CD14-positive monocyte (primary cell): ENCODE measurements around the gene UQCRHL. TPM values are rescaled to one million over a fixed set of nuclear protein-coding genes. Genes with fewer than 3 reads are reported as not detected.
A peak's percentile ranks its signal among the peaks of the same experiment; 100 is the strongest.

ENCODE experiments used
- DNase-seq, 3 donors: peaks; one replicate each; pipeline ENCODE4 v3.0.0-alpha.2; 2011 to 2022
- H2AFZ ChIP-seq: 2 replicates; pipeline ENCODE4 v1.6.0; 2012; ENCODE audit warnings: mild to moderate bottlenecking, low read depth, low read length, inconsistent platforms; ENCODE audit not compliant: insufficient read depth, poor library complexity, severe bottlenecking
- H3K27ac ChIP-seq, 2 donors: 1 replicate in 1 of 2; 2 replicates in 1 of 2; pipeline ENCODE4 v1.5.1; 2012 to 2013; ENCODE audit warnings: low read length in 2 of 2, control low read depth in 1 of 2, inconsistent platforms in 1 of 2, low read depth in 1 of 2, mild to moderate bottlenecking in 1 of 2
- H3K27me3 ChIP-seq, 2 donors: one replicate each; pipeline versions ENCODE4 v1.6.0 to v1.6.1; 2011 to 2013; ENCODE audit warnings: low read length in 2 of 2; ENCODE audit not compliant: control insufficient read depth in 2 of 2, insufficient read depth in 2 of 2
- H3K36me3 ChIP-seq, 2 donors: replicated peaks in 1 of 2; 1 replicate in 1 of 2; 2 replicates in 1 of 2; pipeline versions ENCODE4 v1.5.1 to v1.6.1; 2012 to 2013; ENCODE audit warnings: low read length in 2 of 2, control low read depth in 1 of 2, inconsistent platforms in 1 of 2, mild to moderate bottlenecking in 1 of 2; ENCODE audit not compliant: insufficient read depth in 2 of 2, control insufficient read depth in 1 of 2
- H3K4me1 ChIP-seq, 2 donors: 1 replicate in 1 of 2; 2 replicates in 1 of 2; pipeline versions ENCODE4 v1.5.1 to v1.6.1; 2012 to 2013; ENCODE audit warnings: low read length in 2 of 2, control low read depth in 1 of 2, inconsistent platforms in 1 of 2, mild to moderate bottlenecking in 1 of 2, moderate library complexity in 1 of 2; ENCODE audit not compliant: insufficient read depth in 2 of 2, control insufficient read depth in 1 of 2
- H3K4me2 ChIP-seq: replicated peaks from 2 replicates; pipeline ENCODE3; 2012; ENCODE audit warnings: low read length, moderate library complexity, mild to moderate bottlenecking; ENCODE audit not compliant: poor library complexity, severe bottlenecking; ENCODE audit errors: extremely low read depth
- H3K4me3 ChIP-seq, 3 experiments: fragments of 200-600 bp in 1 of 3; sonication (generic) in 1 of 3; replicated peaks in 1 of 3; 1 replicate in 2 of 3; 2 replicates in 1 of 3; pipeline ENCODE4 v1.5.1; 2011 to 2013; ENCODE audit warnings: low read length in 3 of 3, mild to moderate bottlenecking in 3 of 3, control low read depth in 2 of 3, low read depth in 2 of 3, inconsistent platforms in 1 of 3, moderate library complexity in 1 of 3
- H3K79me2 ChIP-seq: 2 replicates; pipeline ENCODE4 v1.6.0; 2012; ENCODE audit warnings: mild to moderate bottlenecking, control low read depth, inconsistent platforms, low read length, moderate library complexity; ENCODE audit not compliant: insufficient read depth
- H3K9ac ChIP-seq: 2 replicates; pipeline ENCODE4 v1.6.0; 2017; ENCODE audit warnings: low read length, mild to moderate bottlenecking; ENCODE audit not compliant: insufficient read depth, poor library complexity, severe bottlenecking
- H3K9me3 ChIP-seq, 2 donors: replicated peaks in 1 of 2; 1 replicate in 1 of 2; 2 replicates in 1 of 2; pipeline versions ENCODE4 v1.5.1 to v1.6.1; 2012 to 2013; ENCODE audit warnings: low read length in 2 of 2, control low read depth in 1 of 2; ENCODE audit not compliant: control insufficient read depth in 1 of 2, insufficient read depth in 1 of 2
- H4K20me1 ChIP-seq: 2 replicates; pipeline ENCODE4 v1.6.0; 2012; ENCODE audit warnings: mild to moderate bottlenecking, low read length, control low read depth, moderate library complexity; ENCODE audit not compliant: insufficient read depth
- H3K27ac Mint-ChIP-seq, 7 donors: one replicate each; pipeline ENCODE4 v1.8.0; 2020; ENCODE audit warnings: mild to moderate bottlenecking in 7 of 7, mixed read lengths in 7 of 7, moderate library complexity in 6 of 7, inconsistent platforms in 2 of 7
- H3K27me3 Mint-ChIP-seq, 3 donors: one replicate each; pipeline ENCODE4 v1.8.0; 2021 to 2022; ENCODE audit warnings: low read depth in 3 of 3, mild to moderate bottlenecking in 3 of 3, mixed read lengths in 3 of 3, moderate library complexity in 3 of 3, inconsistent platforms in 1 of 3
- H3K36me3 Mint-ChIP-seq, 2 donors: one replicate each; pipeline ENCODE4 v1.8.0; 2020; ENCODE audit warnings: mixed read lengths in 2 of 2, inconsistent platforms in 1 of 2, mild to moderate bottlenecking in 1 of 2
- H3K4me1 Mint-ChIP-seq: one replicate; pipeline ENCODE4 v1.8.0; 2020; ENCODE audit warnings: mild to moderate bottlenecking, mixed read lengths
- H3K4me3 Mint-ChIP-seq, 2 donors: one replicate each; pipeline ENCODE4 v1.8.0; 2020; ENCODE audit warnings: mild to moderate bottlenecking in 2 of 2, mixed read lengths in 2 of 2, moderate library complexity in 1 of 2
- H3K9me3 Mint-ChIP-seq, 7 donors: one replicate each; pipeline ENCODE4 v1.8.0; 2020 to 2022; ENCODE audit warnings: mixed read lengths in 7 of 7, mild to moderate bottlenecking in 6 of 7, moderate library complexity in 6 of 7, inconsistent platforms in 2 of 7
- WGBS: methylation state at CpG from one replicate; pipeline ENCODE4 v1.1.5; 2013; ENCODE audit warnings: missing lambda C conversion rate; ENCODE audit not compliant: insufficient coverage; 5-methylcytosine and 5-hydroxymethylcytosine counted together
- intact Hi-C, 2 donors: fragments of 100-400 bp; cut with micrococcal nuclease; formaldehyde crosslinking; loops; one replicate each; pipeline versions ENCODE4 v1.15.0 to v1.15.1; 2023
- polyA plus RNA-seq, 3 donors: library from polyadenylated mRNA; depleted of rRNA in 1 of 3; unstranded in 2 of 3; stranded (reverse) in 1 of 3; fragments of 300-500 nt in 2 of 3; fragments of >200 nt in 1 of 3; fragmentation: Illumina TruSeq in 2 of 3; gene quantifications; 1 replicate in 2 of 3; 2 replicates in 1 of 3; pipeline ENCODE4 v1.2.3, GENCODE V29; 2012 to 2021
- TF ChIP-seq, protein P1 (sequence below): fragments of 200-600 bp; IDR thresholded peaks from one replicate; pipeline ENCODE4 v1.8.0; 2022; ENCODE audit warnings: antibody characterized with exemption, mild to moderate bottlenecking

UQCRHL gene
- polyA plus RNA-seq, 3 donors: 1.0 to 1.3 (median 1.0) TPM

DNA sequence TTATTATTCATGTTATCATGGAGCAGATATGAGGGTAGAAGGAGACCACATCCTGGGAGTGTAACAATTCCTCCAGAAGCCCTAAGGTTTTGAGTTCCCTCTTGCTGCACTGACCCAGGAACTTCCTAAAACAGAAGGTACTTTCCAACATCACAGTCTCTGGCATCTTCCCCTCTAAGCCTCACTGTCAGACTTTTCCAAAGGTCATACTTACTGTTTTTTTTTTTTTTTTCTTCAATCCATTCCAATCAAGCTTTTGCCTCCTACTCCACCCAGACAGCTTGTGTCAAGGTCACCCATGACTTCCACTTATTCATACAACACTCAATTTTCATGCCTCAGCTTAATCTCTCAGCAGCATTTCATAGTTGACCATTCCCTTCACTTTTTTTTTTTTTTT, 18.4 kb upstream of the UQCRHL start:
- H3K27me3 Mint-ChIP-seq: peaks cover 0 to 1% (median 0%) of the 10 kb centered on the region in 3 donors
- H3K4me2 ChIP-seq: peak overlapping the region; percentile 39
- intact Hi-C loops: no loop called here

DNA sequence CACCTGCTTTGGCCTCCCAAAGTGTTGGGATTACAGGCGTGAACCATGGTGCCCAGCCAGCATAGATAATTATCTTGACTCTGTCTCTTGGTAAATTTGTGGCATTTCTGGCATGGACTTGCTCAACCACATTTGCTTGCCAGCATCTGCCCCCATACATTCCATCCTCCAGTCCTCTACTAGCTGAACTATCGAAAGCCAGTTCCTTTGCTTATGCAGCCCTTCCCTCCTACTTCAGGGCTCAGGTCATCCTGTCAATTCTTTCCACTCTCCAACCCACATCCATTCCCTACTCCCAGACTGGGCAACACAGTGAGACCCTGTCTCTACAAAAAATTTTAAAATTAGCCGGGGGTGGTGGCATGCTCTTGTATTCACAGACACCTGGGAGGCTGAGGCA, 13.0 kb upstream of the UQCRHL start:
- Histone ChIP-seq H3K4me1 (peaks cover 14 to 22% of the 10 kb centered on the region in 2 donors), H3K36me3 (no peaks in the 10 kb centered on the region), H3K27me3 (no peaks in the 10 kb centered on the region), H3K4me2 (no peak overlapping the region), H3K4me3 (no peak overlapping the region), H3K9me3 (no peaks in the 10 kb centered on the region), H3K9ac (no peak overlapping the region), H3K27ac (no peak overlapping the region), H3K79me2 (no peaks in the 10 kb centered on the region), H4K20me1 (no peaks in the 10 kb centered on the region), H2AFZ (no peak overlapping the region)
- no peak overlapping the region for H3K27ac Mint-ChIP-seq
- H3K36me3 Mint-ChIP-seq: peaks cover 0 to 11% of the 10 kb centered on the region in 2 donors
- TF ChIP-seq, protein P1, sequence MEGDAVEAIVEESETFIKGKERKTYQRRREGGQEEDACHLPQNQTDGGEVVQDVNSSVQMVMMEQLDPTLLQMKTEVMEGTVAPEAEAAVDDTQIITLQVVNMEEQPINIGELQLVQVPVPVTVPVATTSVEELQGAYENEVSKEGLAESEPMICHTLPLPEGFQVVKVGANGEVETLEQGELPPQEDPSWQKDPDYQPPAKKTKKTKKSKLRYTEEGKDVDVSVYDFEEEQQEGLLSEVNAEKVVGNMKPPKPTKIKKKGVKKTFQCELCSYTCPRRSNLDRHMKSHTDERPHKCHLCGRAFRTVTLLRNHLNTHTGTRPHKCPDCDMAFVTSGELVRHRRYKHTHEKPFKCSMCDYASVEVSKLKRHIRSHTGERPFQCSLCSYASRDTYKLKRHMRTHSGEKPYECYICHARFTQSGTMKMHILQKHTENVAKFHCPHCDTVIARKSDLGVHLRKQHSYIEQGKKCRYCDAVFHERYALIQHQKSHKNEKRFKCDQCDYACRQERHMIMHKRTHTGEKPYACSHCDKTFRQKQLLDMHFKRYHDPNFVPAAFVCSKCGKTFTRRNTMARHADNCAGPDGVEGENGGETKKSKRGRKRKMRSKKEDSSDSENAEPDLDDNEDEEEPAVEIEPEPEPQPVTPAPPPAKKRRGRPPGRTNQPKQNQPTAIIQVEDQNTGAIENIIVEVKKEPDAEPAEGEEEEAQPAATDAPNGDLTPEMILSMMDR: no peak
- no peak for DNase-seq
- 83% methylated on average over 1 of the region's 3 CpGs for WGBS
- H3K9me3 Mint-ChIP-seq: peaks cover 0 to 2% (median 0%) of the 10 kb centered on the region in 7 donors
- H3K4me1 Mint-ChIP-seq: peaks cover 10% of the 10 kb centered on the region
- intact Hi-C loops: loop anchor here in 1 of 2 donors (5.0 kb wide), 1 partner anchor 42 kb away; no protein-coding TSS in a partner anchor
- peaks cover 0 to 2% (median 0%) of the 10 kb centered on the region in 3 donors for H3K27me3 Mint-ChIP-seq
- H3K4me3 Mint-ChIP-seq: no peak overlapping the region

More for the DNA sequence above, 18.4 kb upstream of the UQCRHL start:
- Mint-ChIP-seq H3K4me1 (peaks cover 43% of the 10 kb centered on the region), H3K36me3 (peaks cover 0 to 2% of the 10 kb centered on the region in 2 donors), H3K9me3 (peaks cover 0 to 2% (median 0%) of the 10 kb centered on the region in 7 donors), H3K4me3 (no peak overlapping the region), H3K27ac (peak overlapping the region in 5 of 7 donors; percentile 78 to 85 (median 83))
- Histone ChIP-seq H4K20me1 (no peaks in the 10 kb centered on the region), H3K36me3 (no peaks in the 10 kb centered on the region), H3K9me3 (no peaks in the 10 kb centered on the region), H3K4me3 (peak overlapping the region in 1 of 3 experiments; percentile 28), H3K27me3 (no peaks in the 10 kb centered on the region), H3K9ac (no peak overlapping the region), H3K79me2 (peaks cover 22% of the 10 kb centered on the region), H3K27ac (peak overlapping the region in 1 of 2 donors; percentile 73), H2AFZ (no peak overlapping the region), H3K4me1 (peaks cover 49 to 63% of the 10 kb centered on the region in 2 donors)
- TF ChIP-seq, protein P1: no peak
- peak; percentile 62 to 80 (median 62) for DNase-seq
